ENCODE measurements around the gene KCNC3. TPM values are rescaled to one million over a fixed set of nuclear protein-coding genes. Genes with fewer than 3 reads are reported as not detected.

The KCNC3 gene
- total and polyA plus RNA-seq, 2 of the 4 experiments (the other 2 are of a cell fraction), result 0.07 TPM; not detected in 1

GRCh38 chr19:50341091-50341564 is 12.0 kb upstream of the KCNC3 start:
- no peaks in the 10 kb centered on the region for H3K36me3 ChIP-seq (ENCODE audit: control insufficient read depth, insufficient read depth, low read length)
- no peak overlapping the region for H3K27ac ChIP-seq (ENCODE audit: insufficient read depth, low read length)
- H2BK20ac ChIP-seq (ENCODE audit: low read depth, low read length), result no peak overlapping the region
- H3K9ac ChIP-seq (ENCODE audit: low read depth, low read length), result no peak overlapping the region
- TF ChIP-seq CTCF (conservative IDR thresholded peaks at IDR 0.05; ENCODE audit: low read depth, low read length) (no peak), ELK1 (IDR thresholded peaks at IDR 0.05; ENCODE audit: borderline replicate concordance, low read depth, low read length) (no peak), FOS (IDR thresholded peaks at IDR 0.05; ENCODE audit: low read depth, low read length) (no peak)
- no peak overlapping the region for H3K4ac ChIP-seq (ENCODE audit: low read depth, low read length)
- no peak overlapping the region for H4K8ac ChIP-seq (ENCODE audit: low read depth in 2 of 2, low read length in 2 of 2)
- no peak overlapping the region for H3K56ac ChIP-seq (ENCODE audit: extremely low read depth, insufficient read depth, low read length)
- no peak overlapping the region for H2AK5ac ChIP-seq (ENCODE audit: low read depth, low read length)
- ChIA-PET POLR2A (ENCODE audit: unreplicated experiment) (no interaction called here), CTCF (no interaction called here)
- H3K18ac ChIP-seq (ENCODE audit: low read depth, low read length), result no peak overlapping the region
- DNase-seq (no peak), ATAC-seq (ENCODE audit: low read depth) (no peak)
- no peak overlapping the region for H2AFZ ChIP-seq (replicated peaks; ENCODE audit: low read length, poor library complexity)
- H2AK9ac ChIP-seq (replicated peaks; ENCODE audit: low read depth, low read length, poor library complexity), result no peak overlapping the region
- dilution Hi-C loops (cut with HindIII; ENCODE audit: low sequenced_read_pairs, unreplicated experiment) (no loop called here), intact Hi-C loops (cut with micrococcal nuclease) (no loop called here), in situ Hi-C loops (cut with MboI; ENCODE audit: low sequenced_read_pairs) (no loop called here)
- no peak overlapping the region for H4K5ac ChIP-seq (ENCODE audit: low read depth, low read length)
- no peaks in the 10 kb centered on the region for H3K27me3 ChIP-seq (ENCODE audit: control insufficient read depth, insufficient read depth, low read length)
- no peak overlapping the region for H2BK15ac ChIP-seq (ENCODE audit: low read depth, low read length)
- 67% methylated on average over 2 of the region's 3 CpGs; no CpG with 5 or more reads in 1 of the 2 experiments for WGBS, 2 experiments (ENCODE audit: extremely low coverage in 2 of 2, insufficient read length in 1 of 2)
- H3K9me1 ChIP-seq (ENCODE audit: insufficient read depth, low read length), result no peaks in the 10 kb centered on the region
- no peak overlapping the region for H4K91ac ChIP-seq (ENCODE audit: insufficient read depth, low read depth, low read length)
- no TSS peak for BruUV-seq (replicated peaks)
- no peak overlapping the region for H3K4me2 ChIP-seq (ENCODE audit: low read depth, low read length)
- H3K4me3 ChIP-seq (ENCODE audit: insufficient read depth, low read depth, low read length), result no peak overlapping the region
- no peak overlapping the region for H3K14ac ChIP-seq (replicated peaks; ENCODE audit: low read depth, low read length)
- no peaks in the 10 kb centered on the region for H3K79me1 ChIP-seq (ENCODE audit: low read depth in 1 of 2, low read length in 2 of 2)
- H3K23ac ChIP-seq (ENCODE audit: low read depth, low read length), result no peak overlapping the region
- no peaks in the 10 kb centered on the region for H3K4me1 ChIP-seq (ENCODE audit: control insufficient read depth, insufficient read depth, low read length)
- no peaks in the 10 kb centered on the region for H4K20me1 ChIP-seq (ENCODE audit: insufficient read depth, low read length)
- no peak overlapping the region for H2BK5ac ChIP-seq (ENCODE audit: low read depth, low read length, poor library complexity, severe bottlenecking)
- peaks cover 9% of the 10 kb centered on the region for H3K9me3 ChIP-seq (ENCODE audit: control insufficient read depth, insufficient read depth, low read length)
- no peak overlapping the region for H2BK120ac ChIP-seq (ENCODE audit: low read depth, low read length)

Measured in IMR-90 (cell line).